SIG-M5 treated with dmso at 0.1 percent for 504 hours (cell line): ENCODE measurements around the gene IP6K3.
A peak's percentile ranks its signal among the peaks of the same experiment; 100 is the strongest.

ENCODE experiments used
- DNase-seq: peaks from one replicate; lab custom pipeline; 2025; ENCODE audit not compliant: unreplicated experiment; lab: John Stamatoyannopoulos, UW

The IP6K3 gene

DNA sequence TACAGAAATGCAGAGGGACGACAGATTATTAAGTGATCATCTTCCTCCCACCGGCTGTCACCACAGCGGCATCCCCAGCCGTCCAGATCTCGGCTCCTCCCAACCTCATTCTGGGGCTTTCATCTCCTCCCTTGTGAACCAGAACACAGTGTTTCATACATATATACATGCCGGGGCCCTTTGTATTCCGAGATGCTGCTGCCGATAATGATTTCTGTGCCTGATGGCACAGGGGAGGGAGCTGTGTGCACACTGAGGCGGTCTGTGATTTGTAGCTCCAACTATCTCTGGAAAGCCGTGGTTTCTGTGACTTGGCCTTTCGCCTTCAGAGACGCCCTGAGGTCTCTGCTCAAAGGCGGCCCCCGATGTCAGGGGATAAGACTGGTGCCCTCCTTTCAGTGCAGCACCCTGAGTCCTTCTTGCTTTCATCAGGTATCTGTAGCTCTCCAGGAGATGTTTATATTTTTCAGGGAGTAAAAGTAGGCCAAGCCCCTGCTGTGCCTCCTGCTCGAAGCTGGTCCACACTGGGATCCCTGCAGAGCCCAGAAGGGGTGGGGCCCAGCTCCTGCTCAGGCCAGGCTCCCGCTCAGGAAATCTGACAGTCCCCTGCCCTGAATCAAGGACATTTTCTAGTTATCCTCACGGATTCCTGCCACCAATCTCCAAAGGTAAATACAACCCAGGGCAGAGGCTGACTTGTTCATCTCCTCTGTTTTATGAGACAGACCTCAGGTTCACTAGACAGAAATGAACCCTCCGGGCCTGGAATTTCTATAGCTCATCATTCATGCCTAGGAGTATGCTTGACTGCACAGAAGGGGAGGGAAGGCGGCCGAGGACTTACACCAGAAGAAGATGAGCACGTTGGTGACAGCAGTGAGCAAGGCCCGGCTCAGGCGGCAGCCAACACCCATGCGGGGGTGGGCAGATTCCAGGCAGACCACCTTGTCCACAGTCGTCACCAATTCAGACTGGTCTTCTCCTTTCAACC, 31.0 kb upstream of the IP6K3 start:
- DNase-seq = no peak

GRCh38 chr6:33776764-33777163, 30.1 kb upstream of the IP6K3 start:
- DNase-seq = no peak

- DNase-seq = no peak
Measured at GRCh38 chr6:33776186-33776585, 29.5 kb upstream of the IP6K3 start.

GRCh38 chr6:33774774-33775173, 28.1 kb upstream of the IP6K3 start:
- no peak for DNase-seq

- DNase-seq = no peak
Measured at GRCh38 chr6:33772902-33773472, 26.3 kb upstream of the IP6K3 start.

DNA sequence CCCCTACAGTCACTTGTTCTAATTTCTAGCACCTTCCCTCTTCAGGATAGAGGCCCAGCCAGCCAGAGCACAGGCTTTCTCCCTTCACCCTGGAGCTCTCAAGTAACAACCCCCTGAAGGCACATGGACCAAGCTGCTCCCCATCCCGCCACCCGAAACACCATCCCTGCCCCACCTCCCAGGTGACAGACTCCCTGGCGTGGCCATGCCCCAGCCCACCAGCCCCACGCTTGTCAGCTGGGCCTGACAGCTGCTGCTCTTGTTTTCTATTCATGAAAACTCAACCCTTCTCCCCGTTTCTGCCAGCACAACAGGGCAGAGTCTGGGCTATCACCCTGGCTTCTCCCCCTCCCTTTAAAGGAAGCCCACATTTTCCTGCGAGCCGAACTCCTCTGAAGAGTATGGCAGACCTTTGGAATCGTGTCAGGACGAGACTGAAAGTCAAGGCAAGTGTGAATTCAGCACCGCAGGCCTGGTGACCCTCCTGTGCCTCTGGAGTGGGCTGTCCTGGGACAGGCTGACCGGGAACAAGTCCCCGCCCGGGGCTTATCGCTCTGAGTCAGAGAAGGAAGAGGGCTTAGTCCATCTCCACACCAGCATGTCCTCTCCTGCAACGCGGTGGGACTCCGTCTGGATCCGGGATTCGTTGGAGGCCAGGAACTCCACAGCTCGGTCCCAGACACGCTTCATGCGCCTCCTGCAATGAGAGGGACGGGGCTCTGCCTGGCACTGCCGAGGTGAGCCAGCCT, 25.6 kb upstream of the IP6K3 start:
- no peak for DNase-seq

DNA sequence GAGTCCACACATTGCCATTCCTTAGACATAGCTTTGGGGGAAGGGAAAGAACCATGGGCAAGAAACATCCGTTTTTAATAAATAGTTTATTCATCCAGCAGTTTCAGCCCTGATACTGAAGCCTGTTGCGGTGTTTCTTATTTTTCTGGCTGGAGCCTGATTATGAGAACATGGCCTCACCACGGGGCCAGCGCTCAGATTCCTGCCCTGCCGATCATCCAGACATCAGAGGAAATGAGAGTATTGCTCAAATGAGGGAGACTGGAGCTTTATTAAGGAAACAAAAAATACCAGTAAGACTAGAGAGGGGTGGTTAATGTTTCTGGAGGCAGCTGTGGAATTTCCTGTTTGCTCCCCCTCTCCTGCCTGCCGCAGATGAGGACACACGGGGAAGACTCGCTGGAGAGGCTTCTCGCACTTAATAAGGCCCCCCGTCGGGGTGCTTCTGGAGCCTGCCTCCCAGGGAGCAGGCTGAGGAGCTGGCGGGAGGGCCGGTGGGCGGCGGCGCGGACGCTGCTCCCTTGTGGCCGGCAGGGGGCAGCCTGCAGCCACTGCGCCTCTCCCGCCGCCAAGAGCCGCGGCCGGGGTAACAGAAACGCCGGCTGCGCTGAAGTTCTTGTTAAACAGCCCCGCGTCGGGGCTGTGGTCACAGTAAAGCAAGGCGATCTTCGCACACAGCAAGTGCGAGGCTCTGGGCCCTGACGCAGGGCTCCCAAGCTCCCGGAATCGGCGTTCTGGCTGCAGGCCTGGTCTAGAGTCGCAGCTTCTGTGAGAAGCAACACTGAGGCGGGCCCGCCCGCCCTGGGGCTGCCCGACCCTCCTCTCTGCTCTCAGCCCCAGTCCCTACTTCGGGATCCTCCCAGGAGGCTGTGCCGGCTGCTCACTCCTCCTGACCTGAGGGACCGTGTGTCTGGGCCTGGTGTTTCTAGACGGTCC, 24.7 kb upstream of the IP6K3 start:
- peak; percentile 41 for DNase-seq

GRCh38 chr6:33770833-33771145, 24.1 kb upstream of the IP6K3 start:
- no peak for DNase-seq

GRCh38 chr6:33770124-33770832, 23.6 kb upstream of the IP6K3 start:
- DNase-seq = no peak

DNA sequence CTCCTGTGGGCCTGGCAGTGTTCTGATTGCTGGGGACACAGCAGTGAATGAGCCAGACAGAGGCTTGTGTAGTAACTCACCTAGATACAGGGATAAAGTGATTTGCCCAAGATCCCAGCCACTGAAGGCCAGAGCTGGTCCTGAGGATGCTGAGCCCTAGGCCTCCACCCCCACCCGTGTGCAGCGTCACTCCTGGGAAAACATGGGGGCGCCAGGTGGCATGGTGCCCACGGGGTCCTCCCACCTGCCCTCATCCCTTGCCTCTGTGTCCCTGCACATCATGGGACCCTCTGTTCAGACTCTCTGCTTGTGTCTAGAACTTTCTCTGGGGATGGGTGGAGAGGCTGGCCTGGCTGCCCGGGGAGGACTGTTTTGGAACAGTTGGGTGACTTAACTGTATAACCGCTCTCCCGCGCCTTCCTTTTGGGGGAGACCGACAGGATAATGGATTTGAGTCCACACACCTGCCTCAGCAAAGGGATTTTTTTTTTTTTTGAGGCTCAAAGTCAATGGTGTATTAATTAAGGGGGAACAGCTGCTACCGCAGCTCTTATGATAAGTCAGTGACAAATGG, 22.6 kb upstream of the IP6K3 start:
- no peak for DNase-seq

GRCh38 chr6:33768644-33769120, 22.0 kb upstream of the IP6K3 start:
- DNase-seq = peak; percentile 57

- no peak for DNase-seq
Measured at GRCh38 chr6:33766921-33767907, 20.5 kb upstream of the IP6K3 start.

DNA sequence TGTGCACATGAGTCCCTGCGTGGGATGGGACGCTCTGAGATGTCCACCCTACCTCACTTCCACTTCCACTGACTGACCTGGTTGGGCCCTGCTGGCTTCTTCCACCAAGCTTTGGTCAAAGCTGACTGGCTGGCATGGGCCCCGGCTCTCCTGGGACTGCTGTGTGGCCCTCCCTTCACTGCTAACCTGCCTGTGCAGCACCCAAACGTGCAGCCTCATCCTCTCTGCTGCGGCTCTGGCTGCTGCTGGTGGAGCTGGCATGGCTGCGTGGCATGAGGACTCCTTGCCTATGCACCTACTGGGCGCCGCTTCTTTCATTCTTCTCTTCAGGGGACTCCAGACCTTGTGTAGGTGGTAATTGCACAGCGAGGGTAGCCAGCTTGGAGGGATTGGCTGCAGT, 18.7 kb upstream of the IP6K3 start:
- no peak for DNase-seq

DNA sequence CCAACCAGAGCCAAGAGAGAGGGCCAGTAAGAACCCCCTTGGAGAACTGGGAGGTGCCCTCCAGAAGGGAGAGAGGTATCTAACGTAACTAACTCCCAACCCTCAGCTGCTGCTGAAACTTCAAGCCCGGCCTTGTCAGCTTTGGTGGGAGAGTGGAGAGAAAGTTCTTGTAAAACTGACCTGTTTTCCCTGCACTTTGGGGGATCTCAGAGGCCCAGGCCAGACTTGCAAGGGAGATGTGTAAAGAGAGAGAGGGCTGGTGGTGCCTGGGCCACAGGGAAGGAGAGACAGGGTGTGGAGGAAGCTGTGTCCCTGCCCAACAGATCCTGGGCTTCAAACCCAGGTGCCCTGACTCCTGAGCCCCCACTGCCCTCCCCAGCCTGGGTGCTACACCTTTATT, 17.3 kb upstream of the IP6K3 start:
- no peak for DNase-seq

DNA sequence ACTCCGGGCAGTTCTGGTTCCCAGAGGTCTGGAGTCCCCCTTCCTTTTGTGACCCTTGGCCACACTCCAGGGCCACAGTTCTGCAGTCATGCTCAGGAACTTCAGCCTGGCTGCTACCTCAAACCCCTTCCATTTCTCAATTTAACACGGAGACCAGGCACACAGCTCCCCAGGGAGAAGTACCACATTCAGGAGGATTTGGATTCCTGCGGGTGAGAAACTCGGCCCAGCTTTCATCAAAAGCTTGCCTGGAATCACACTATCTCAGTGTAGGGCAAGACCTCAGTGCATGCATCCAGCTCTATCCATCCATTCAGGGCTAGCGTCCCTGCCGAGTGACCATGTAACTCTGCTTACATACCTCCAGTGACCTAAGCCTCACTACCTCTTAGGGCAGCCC, 16.8 kb upstream of the IP6K3 start:
- DNase-seq = no peak

DNA sequence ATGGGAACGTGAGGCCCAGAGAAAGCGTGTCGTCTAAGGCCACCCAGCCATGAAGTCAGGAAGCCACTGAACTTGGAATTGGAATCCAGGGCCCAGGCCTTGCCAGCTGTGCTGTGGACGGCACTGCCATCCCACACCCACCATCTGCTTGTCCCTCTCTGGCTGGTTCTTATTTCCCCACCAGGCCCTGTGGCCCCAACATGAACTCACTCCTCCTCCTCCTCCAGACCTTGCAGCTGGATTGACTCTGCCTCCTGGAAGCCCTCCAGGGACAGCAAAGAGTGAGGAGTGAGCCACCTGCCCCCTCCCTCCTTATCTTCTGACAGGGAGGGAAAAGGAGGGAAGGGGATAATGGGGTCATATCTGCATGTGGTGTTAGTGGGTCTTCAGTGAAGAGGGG, 16.0 kb upstream of the IP6K3 start:
- no peak for DNase-seq

DNA sequence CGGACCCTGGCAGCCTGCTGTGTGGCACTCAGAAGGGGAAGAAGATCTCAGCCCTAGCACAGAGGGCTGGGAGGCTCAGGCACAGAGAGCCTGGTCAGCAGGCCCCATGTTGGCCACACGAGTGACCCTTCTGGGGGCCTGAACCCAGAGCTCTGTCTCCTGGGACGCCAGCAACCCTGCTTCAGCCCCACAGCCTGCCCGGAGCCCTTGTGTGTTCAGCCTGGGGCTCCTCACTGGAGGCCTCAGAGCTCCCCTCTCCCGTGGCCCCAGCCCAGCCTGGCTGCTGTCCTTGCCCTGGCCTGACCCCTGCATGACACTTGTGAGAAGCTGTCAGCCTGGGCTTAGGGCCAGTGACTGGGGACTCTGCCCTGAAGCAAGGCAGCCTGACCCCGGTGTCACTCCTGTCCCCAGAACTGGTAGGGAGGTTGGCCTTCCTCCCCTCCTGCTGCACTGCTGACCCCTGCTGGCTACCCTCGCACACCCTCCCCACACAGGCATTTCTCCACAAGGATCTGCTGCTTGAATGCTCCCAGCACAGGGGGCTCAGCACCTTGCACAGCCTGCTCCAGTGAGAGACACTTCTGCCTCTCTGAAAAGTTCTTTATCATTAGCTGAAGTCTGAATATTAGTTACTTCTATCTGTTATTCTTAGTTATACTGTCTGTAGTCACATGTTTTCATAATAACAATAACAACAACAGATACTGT, 15.4 kb upstream of the IP6K3 start:
- DNase-seq = peak; percentile 38

- DNase-seq = no peak
Measured at GRCh38 chr6:33761581-33761921, 14.8 kb upstream of the IP6K3 start.
